SK-N-MC (cell line): ENCODE results near the gene TMEM63A.
"Not testable (repeated sequence)": the region's sequence is repeated elsewhere in the genome, so short reads cannot be mapped to it uniquely, and the experiment has no call there.

Source experiments
- DNase-seq: peaks from one replicate; pipeline ENCODE4 v3.0.0-alpha.2; 2011; ENCODE audit warnings: low read depth, low spot score
- H3K27ac ChIP-seq: fragments of 200-600 bp; sonication (generic); 2 replicates; pipeline ENCODE4 v1.5.1; 2016; ENCODE audit warnings: mixed run types
- H3K36me3 ChIP-seq: fragments of 200-600 bp; sonication (generic); 2 replicates; pipeline ENCODE4 v1.6.1; 2017; ENCODE audit warnings: antibody characterized with exemption, low read length, mixed read lengths; ENCODE audit not compliant: insufficient read depth
- H3K4me3 ChIP-seq: fragments of 200-600 bp; sonication (generic); 2 replicates; pipeline ENCODE4 v1.5.1; 2016
- H3K9ac ChIP-seq: fragments of 200-600 bp; sonication (generic); 2 replicates; pipeline ENCODE4 v1.8.0; 2017; ENCODE audit warnings: mixed run types, mixed read lengths; ENCODE audit not compliant: insufficient read length
- H3K9me3 ChIP-seq: fragments of 200-600 bp; sonication (generic); 2 replicates; pipeline ENCODE4 v1.6.1; 2017; ENCODE audit warnings: low read depth, mild to moderate bottlenecking, antibody characterized with exemption, low read length, moderate library complexity, mixed read lengths
- EZH2 ChIP-seq: fragments of 200-600 bp; sonication (generic); IDR thresholded peaks from one replicate; pipeline ENCODE4 v1.6.1; 2017; ENCODE audit warnings: antibody characterized with exemption
- FOXP2 ChIP-seq: optimal IDR thresholded peaks from 2 replicates; pipeline ENCODE3; 2011; ENCODE audit warnings: mild to moderate bottlenecking, moderate library complexity; ENCODE audit not compliant: insufficient read depth; ENCODE audit errors: extremely low read length, control extremely low read depth
- POLR2AphosphoS5 ChIP-seq: IDR thresholded peaks from 2 replicates; pipeline ENCODE4 v1.6.1; 2012; ENCODE audit warnings: mild to moderate bottlenecking, low read depth, low read length, borderline replicate concordance

Gene TMEM63A

GRCh38 chr1:225819346-225820192 is 62.6 kb downstream of the TMEM63A start:
- Histone ChIP-seq H3K9me3 (no peaks in the 10 kb centered on the region), H3K36me3 (no peaks in the 10 kb centered on the region), H3K4me3 (no peak overlapping the region), H3K27ac (no peak overlapping the region), H3K9ac (no peak overlapping the region)
- TF ChIP-seq POLR2AphosphoS5 (no peak), EZH2 (no peak), FOXP2 (no peak)
- DNase-seq: no peak

- H3K27ac ChIP-seq: no peak overlapping the region
- no peaks in the 10 kb centered on the region for H3K9me3 ChIP-seq
- no peak for DNase-seq
- H3K36me3 ChIP-seq: no peaks in the 10 kb centered on the region
- no peak for TF ChIP-seq POLR2AphosphoS5
- TF ChIP-seq FOXP2: no peak
- no peak for TF ChIP-seq EZH2
- no peak overlapping the region for H3K9ac ChIP-seq
- H3K4me3 ChIP-seq: no peak overlapping the region
These were observed 64.0 kb downstream of the TMEM63A start for GRCh38 chr1:225818229-225818628.

GRCh38 chr1:225817611-225818061 is 64.5 kb downstream of the TMEM63A start:
- no peak overlapping the region for H3K27ac ChIP-seq
- no peaks in the 10 kb centered on the region for H3K36me3 ChIP-seq
- no peaks in the 10 kb centered on the region for H3K9me3 ChIP-seq
- no peak overlapping the region for H3K9ac ChIP-seq
- no peak for TF ChIP-seq POLR2AphosphoS5
- TF ChIP-seq FOXP2: no peak
- no peak for TF ChIP-seq EZH2
- DNase-seq: no peak
- no peak overlapping the region for H3K4me3 ChIP-seq

- no peaks in the 10 kb centered on the region for H3K36me3 ChIP-seq
- no peak for TF ChIP-seq EZH2
- TF ChIP-seq POLR2AphosphoS5: no peak
- no peak for TF ChIP-seq FOXP2
- no peak for DNase-seq
- no peak overlapping the region for H3K4me3 ChIP-seq
- H3K9me3 ChIP-seq: no peaks in the 10 kb centered on the region
- no peak overlapping the region for H3K27ac ChIP-seq
- H3K9ac ChIP-seq: no peak overlapping the region
These were observed 65.3 kb downstream of the TMEM63A start for GRCh38 chr1:225816643-225817538.

GRCh38 chr1:225815526-225816178 is 66.5 kb downstream of the TMEM63A start:
- TF ChIP-seq FOXP2 (no peak), EZH2 (no peak), POLR2AphosphoS5 (no peak)
- Histone ChIP-seq H3K36me3 (no peaks in the 10 kb centered on the region), H3K27ac (no peak overlapping the region), H3K9me3 (no peaks in the 10 kb centered on the region), H3K9ac (no peak overlapping the region), H3K4me3 (no peak overlapping the region)
- no peak for DNase-seq

- not testable (repeated sequence) for H3K9me3 ChIP-seq, DNase-seq, H3K9ac ChIP-seq, H3K36me3 ChIP-seq, H3K4me3 ChIP-seq, H3K27ac ChIP-seq
These were observed 67.1 kb downstream of the TMEM63A start for GRCh38 chr1:225815090-225815489.

GRCh38 chr1:225814381-225814780 is 67.8 kb downstream of the TMEM63A start:
- Histone ChIP-seq H3K36me3 (no peaks in the 10 kb centered on the region), H3K9ac (no peak overlapping the region), H3K4me3 (no peak overlapping the region), H3K27ac (0 out of 2 replicates have a peak overlapping the region, but pooled peaks have one; percentile 78), H3K9me3 (no peaks in the 10 kb centered on the region)
- DNase-seq: no peak
- TF ChIP-seq EZH2 (no peak), FOXP2 (no peak), POLR2AphosphoS5 (no peak)
